A673 (cell line): ENCODE measurements around the gene FGF5. TPM values are rescaled to one million over a fixed set of nuclear protein-coding genes. Genes with fewer than 3 reads are reported as not detected.

Experiments
- BruUV-seq: library from RNA; stranded (reverse); fragments of 400-500 nt; replicated peaks from 2 replicates; lab custom pipeline; 2021; lab: Mats Ljungman, UMichigan
- CTCF ChIA-PET: fragments of 300-600 bp; sonication (Branson Sonifier 250); formaldehyde crosslinking; loops from one replicate; lab custom pipeline; 2022; ENCODE audit warnings: antibody characterized with exemption; lab: Charles Lee
- POLR2A ChIA-PET: fragments of 300-600 bp; sonication (Branson Sonifier 250); formaldehyde crosslinking; loops from one replicate; lab custom pipeline; 2022; ENCODE audit warnings: antibody characterized with exemption; ENCODE audit not compliant: low non-redundant PET; lab: Charles Lee
- DNase-seq: peaks from one replicate; pipeline ENCODE4 v3.0.0-alpha.2; 2015; ENCODE audit warnings: low spot score
- H3K27ac ChIP-seq: fragments of 200-600 bp; sonication (generic); 2 replicates; pipeline ENCODE4 v1.5.1; 2016; ENCODE audit warnings: mixed run types, low read depth, mild to moderate bottlenecking, mixed read lengths, antibody characterized with exemption, low read length; ENCODE audit not compliant: poor library complexity, severe bottlenecking
- H3K27me3 ChIP-seq: fragments of 200-600 bp; sonication (generic); replicated peaks from 2 replicates; pipeline ENCODE4 v1.6.1; 2017; ENCODE audit warnings: mixed run types, low read depth, mild to moderate bottlenecking, mixed read lengths, antibody characterized with exemption, low read length; ENCODE audit not compliant: insufficient read depth, poor library complexity
- H3K36me3 ChIP-seq: fragments of 200-600 bp; sonication (generic); 2 replicates; pipeline ENCODE4 v1.6.1; 2016; ENCODE audit warnings: mixed run types, mild to moderate bottlenecking, mixed read lengths, antibody characterized with exemption, low read length; ENCODE audit not compliant: insufficient read depth, poor library complexity, severe bottlenecking
- H3K4me1 ChIP-seq: fragments of 200-600 bp; sonication (generic); 2 replicates; pipeline ENCODE4 v1.6.1; 2017; ENCODE audit warnings: mixed run types, mild to moderate bottlenecking, mixed read lengths, antibody characterized with exemption, low read length; ENCODE audit not compliant: insufficient read depth, poor library complexity, severe bottlenecking
- H3K4me3 ChIP-seq: fragments of 200-600 bp; sonication (generic); 2 replicates; pipeline ENCODE4 v1.5.1; 2016; ENCODE audit warnings: low read depth, mixed run types, mild to moderate bottlenecking, mixed read lengths, low read length; ENCODE audit not compliant: poor library complexity, severe bottlenecking
- H3K9me3 ChIP-seq: fragments of 200-600 bp; sonication (generic); 2 replicates; pipeline ENCODE4 v1.6.1; 2016; ENCODE audit warnings: mixed run types, low read depth, mild to moderate bottlenecking, mixed read lengths, antibody characterized with exemption, low read length; ENCODE audit not compliant: poor library complexity, severe bottlenecking
- CTCF ChIP-seq: fragments of 300-800, 200-600 bp; sonication (generic); conservative IDR thresholded peaks from 2 replicates; pipeline ENCODE4 v1.5.1; 2017; ENCODE audit warnings: low read depth, mild to moderate bottlenecking, antibody characterized with exemption, low read length, moderate library complexity, mixed read lengths
- EZH2 ChIP-seq: fragments of 200-600 bp; sonication (generic); IDR thresholded peaks from 2 replicates; pipeline ENCODE4 v1.6.1; 2017; ENCODE audit warnings: borderline replicate concordance, low read depth, mild to moderate bottlenecking, mixed read lengths, antibody characterized with exemption, low read length; ENCODE audit not compliant: poor library complexity, severe bottlenecking
- intact Hi-C: fragments of 100-400 bp; cut with micrococcal nuclease; formaldehyde crosslinking; loops from one replicate; pipeline ENCODE4 v1.10.0; 2022; ENCODE audit not compliant: unreplicated experiment
- total RNA-seq: library from RNA; stranded (reverse); gene quantifications from 2 replicates; pipeline ENCODE4 v1.2.3, GENCODE V29; 2021

The FGF5 gene
- total RNA-seq, 1 experiment from 2014 or later = not detected

- POLR2A ChIA-PET = no interaction called here
- no peaks in the 10 kb centered on the region for H3K9me3 ChIP-seq
- no peak for TF ChIP-seq CTCF
- no peak for TF ChIP-seq EZH2
- H3K4me1 ChIP-seq = no peaks in the 10 kb centered on the region
- CTCF ChIA-PET = no interaction called here
- no peak for DNase-seq
- no TSS peak for BruUV-seq
- H3K27me3 ChIP-seq = peaks cover 70% of the 10 kb centered on the region
- H3K27ac ChIP-seq = no peak overlapping the region
- H3K4me3 ChIP-seq = no peak overlapping the region
- intact Hi-C loops = no loop called here
- H3K36me3 ChIP-seq = no peaks in the 10 kb centered on the region
Measured at GRCh38 chr4:80266902-80267380, 477 bp downstream of the FGF5 start.

GRCh38 chr4:80268081-80268823, 1.8 kb downstream of the FGF5 start:
- Histone ChIP-seq H3K4me3 (no peak overlapping the region), H3K27me3 (peaks cover 72% of the 10 kb centered on the region), H3K9me3 (no peaks in the 10 kb centered on the region), H3K4me1 (no peaks in the 10 kb centered on the region), H3K27ac (no peak overlapping the region), H3K36me3 (no peaks in the 10 kb centered on the region)
- intact Hi-C loops = no loop called here
- ChIA-PET POLR2A (no interaction called here), CTCF (no interaction called here)
- no peak for TF ChIP-seq CTCF
- no peak for TF ChIP-seq EZH2
- no TSS peak for BruUV-seq
- DNase-seq = no peak

- Histone ChIP-seq H3K4me3 (no peak overlapping the region), H3K27me3 (peaks cover 73% of the 10 kb centered on the region), H3K27ac (no peak overlapping the region), H3K4me1 (no peaks in the 10 kb centered on the region), H3K9me3 (no peaks in the 10 kb centered on the region), H3K36me3 (no peaks in the 10 kb centered on the region)
- intact Hi-C loops = no loop called here
- CTCF ChIA-PET = no interaction called here
- POLR2A ChIA-PET = no interaction called here
- no TSS peak for BruUV-seq
- TF ChIP-seq CTCF (no peak), EZH2 (no peak)
- no peak for DNase-seq
Measured at GRCh38 chr4:80268936-80269335, 2.5 kb downstream of the FGF5 start.
